BE2C (cell line): ENCODE measurements around the gene PRKN.

Source experiments
- DNase-seq: peaks from one replicate; pipeline ENCODE4 v3.0.0-alpha.2; 2020
- H3K27me3 ChIP-seq: fragments of 250-450 bp; sonication (Bioruptor Pico); 2 replicates; pipeline ENCODE4 v1.5.1; 2020; ENCODE audit warnings: mild to moderate bottlenecking
- H3K36me3 ChIP-seq: fragments of 250-450 bp; sonication (Bioruptor Pico); 2 replicates; pipeline ENCODE4 v1.5.1; 2020; ENCODE audit warnings: mild to moderate bottlenecking
- H3K4me1 ChIP-seq: fragments of 250-450 bp; sonication (Bioruptor Pico); 2 replicates; pipeline ENCODE4 v1.5.1; 2020
- H3K4me3 ChIP-seq: 2 replicates; pipeline ENCODE4 v1.5.1; 2011; ENCODE audit warnings: low read depth, low read length
- H3K9me3 ChIP-seq: fragments of 250-450 bp; sonication (Bioruptor Pico); 2 replicates; pipeline ENCODE4 v1.5.1; 2020
- TF ChIP-seq, protein P1 (sequence below): IDR thresholded peaks from 2 replicates; pipeline ENCODE4 v1.5.1; 2012; ENCODE audit warnings: mild to moderate bottlenecking, low read depth, low read length

The PRKN gene

GRCh38 chr6:161410736-161411135 is 1316.8 kb downstream of the PRKN start:
- no peaks in the 10 kb centered on the region for H3K9me3 ChIP-seq
- no peak overlapping the region for H3K4me3 ChIP-seq
- DNase-seq: no peak
- peaks cover 6% of the 10 kb centered on the region for H3K4me1 ChIP-seq
- no peaks in the 10 kb centered on the region for H3K27me3 ChIP-seq
- no peaks in the 10 kb centered on the region for H3K36me3 ChIP-seq
- TF ChIP-seq, protein P1, sequence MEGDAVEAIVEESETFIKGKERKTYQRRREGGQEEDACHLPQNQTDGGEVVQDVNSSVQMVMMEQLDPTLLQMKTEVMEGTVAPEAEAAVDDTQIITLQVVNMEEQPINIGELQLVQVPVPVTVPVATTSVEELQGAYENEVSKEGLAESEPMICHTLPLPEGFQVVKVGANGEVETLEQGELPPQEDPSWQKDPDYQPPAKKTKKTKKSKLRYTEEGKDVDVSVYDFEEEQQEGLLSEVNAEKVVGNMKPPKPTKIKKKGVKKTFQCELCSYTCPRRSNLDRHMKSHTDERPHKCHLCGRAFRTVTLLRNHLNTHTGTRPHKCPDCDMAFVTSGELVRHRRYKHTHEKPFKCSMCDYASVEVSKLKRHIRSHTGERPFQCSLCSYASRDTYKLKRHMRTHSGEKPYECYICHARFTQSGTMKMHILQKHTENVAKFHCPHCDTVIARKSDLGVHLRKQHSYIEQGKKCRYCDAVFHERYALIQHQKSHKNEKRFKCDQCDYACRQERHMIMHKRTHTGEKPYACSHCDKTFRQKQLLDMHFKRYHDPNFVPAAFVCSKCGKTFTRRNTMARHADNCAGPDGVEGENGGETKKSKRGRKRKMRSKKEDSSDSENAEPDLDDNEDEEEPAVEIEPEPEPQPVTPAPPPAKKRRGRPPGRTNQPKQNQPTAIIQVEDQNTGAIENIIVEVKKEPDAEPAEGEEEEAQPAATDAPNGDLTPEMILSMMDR: no peak

DNA sequence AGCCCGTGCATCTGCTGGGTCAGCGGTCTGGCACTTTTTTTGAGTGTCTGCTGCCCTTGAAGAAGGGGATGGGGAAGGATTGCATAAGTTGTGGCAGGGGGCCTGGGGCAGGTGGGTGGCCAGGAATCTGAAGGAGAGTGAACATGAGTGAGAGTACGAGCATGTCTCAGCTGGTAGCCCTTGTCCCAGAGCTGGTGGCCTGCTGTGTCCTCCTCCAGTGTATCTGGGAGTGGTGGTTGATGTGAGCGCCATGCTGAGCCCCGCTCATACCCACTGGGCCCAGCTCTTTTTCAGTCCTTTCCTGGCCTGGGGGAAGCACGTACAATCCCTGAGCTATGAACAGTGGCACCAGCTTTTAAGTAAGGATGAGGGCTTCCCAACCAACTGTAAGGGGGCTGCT is 1317.5 kb downstream of the PRKN start:
- H3K4me1 ChIP-seq: peaks cover 6% of the 10 kb centered on the region
- H3K36me3 ChIP-seq: no peaks in the 10 kb centered on the region
- no peaks in the 10 kb centered on the region for H3K27me3 ChIP-seq
- TF ChIP-seq, protein P1: no peak
- H3K4me3 ChIP-seq: no peak overlapping the region
- DNase-seq: no peak
- no peaks in the 10 kb centered on the region for H3K9me3 ChIP-seq

DNA sequence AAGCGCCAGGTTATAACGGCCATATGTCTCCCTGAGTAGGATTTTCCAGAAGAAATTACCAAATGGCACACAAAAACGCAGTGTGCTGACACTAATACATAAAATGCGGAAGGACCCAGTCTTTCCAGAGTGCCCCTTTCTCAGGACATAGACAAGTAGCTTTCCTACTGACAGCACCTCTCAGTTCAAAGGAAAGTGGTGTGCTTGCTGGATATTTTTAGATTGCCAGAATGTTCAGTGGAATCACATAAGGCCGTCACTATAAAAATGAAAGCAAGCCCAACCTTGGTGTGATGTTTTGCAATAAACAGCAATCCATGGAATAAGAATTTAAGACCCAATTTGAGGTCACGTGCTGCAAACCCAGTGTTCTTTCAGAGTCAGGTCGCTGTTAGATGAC is 1318.2 kb downstream of the PRKN start:
- H3K36me3 ChIP-seq: no peaks in the 10 kb centered on the region
- H3K4me3 ChIP-seq: no peak overlapping the region
- TF ChIP-seq, protein P1: no peak
- H3K27me3 ChIP-seq: no peaks in the 10 kb centered on the region
- no peaks in the 10 kb centered on the region for H3K9me3 ChIP-seq
- DNase-seq: no peak
- peaks cover 5% of the 10 kb centered on the region for H3K4me1 ChIP-seq

DNA sequence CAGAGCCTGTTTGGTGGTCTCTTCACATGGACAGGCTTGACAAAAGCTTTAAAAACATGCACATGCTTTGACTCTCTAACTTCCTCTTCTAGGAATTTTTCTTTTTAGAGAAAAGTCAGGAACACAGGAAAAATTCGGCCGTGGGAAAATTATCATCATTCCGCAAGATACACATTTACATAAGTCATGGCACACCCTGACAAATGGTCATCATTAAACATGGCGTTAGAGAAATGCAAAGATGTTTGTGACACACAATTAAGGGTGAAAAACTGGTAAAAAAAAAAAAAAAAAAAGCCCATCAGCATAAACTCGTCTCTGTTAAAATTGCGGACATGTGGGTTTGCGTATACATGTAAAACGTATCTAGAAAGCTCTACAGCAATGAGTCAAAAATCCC is 1319.5 kb downstream of the PRKN start:
- Histone ChIP-seq H3K4me3 (no peak overlapping the region), H3K4me1 (no peaks in the 10 kb centered on the region), H3K27me3 (no peaks in the 10 kb centered on the region), H3K36me3 (no peaks in the 10 kb centered on the region), H3K9me3 (no peaks in the 10 kb centered on the region)
- TF ChIP-seq, protein P1: no peak
- DNase-seq: no peak

GRCh38 chr6:161407581-161407980 is 1320.0 kb downstream of the PRKN start:
- DNase-seq: no peak
- Histone ChIP-seq H3K4me1 (no peaks in the 10 kb centered on the region), H3K36me3 (no peaks in the 10 kb centered on the region), H3K9me3 (no peaks in the 10 kb centered on the region), H3K27me3 (no peaks in the 10 kb centered on the region), H3K4me3 (no peak overlapping the region)
- TF ChIP-seq, protein P1: no peak

GRCh38 chr6:161407115-161407514 is 1320.5 kb downstream of the PRKN start:
- Histone ChIP-seq H3K36me3 (no peaks in the 10 kb centered on the region), H3K4me3 (no peak overlapping the region), H3K9me3 (no peaks in the 10 kb centered on the region), H3K4me1 (no peaks in the 10 kb centered on the region), H3K27me3 (no peaks in the 10 kb centered on the region)
- TF ChIP-seq, protein P1: no peak
- no peak for DNase-seq
